Measurements from ENCODE around the gene SIRPD. TPM values are rescaled to one million over a fixed set of nuclear protein-coding genes. Genes with fewer than 3 reads are reported as not detected.
"Not testable (repeated sequence)": the region's sequence is repeated elsewhere in the genome, so short reads cannot be mapped to it uniquely, and the experiment has no call there.

Gene SIRPD
- total RNA-seq, 2 donors from 2014 or later = not detected

GRCh38 chr20:1503564-1504227 is 53.8 kb downstream of the SIRPD start:
- peak; percentile 91 for TF ChIP-seq CTCF (IDR thresholded peaks at IDR 0.05)
- Histone ChIP-seq H3K36me3 (no peaks in the 10 kb centered on the region), H3K4me1 (no peaks in the 10 kb centered on the region), H3K27ac (no peak overlapping the region), H3K4me3 (no peak overlapping the region), H3K9ac (ENCODE audit: low read depth in 2 of 2, low read length in 2 of 2) (no peak overlapping the region), H3K9me3 (no peaks in the 10 kb centered on the region), H3K27me3 (no peaks in the 10 kb centered on the region)
- DNase-seq = peak; percentile 81
- intact Hi-C loops (cut with DNase I) = no loop called here

- Histone ChIP-seq H3K36me3 (no peaks in the 10 kb centered on the region), H3K27me3 (no peaks in the 10 kb centered on the region), H3K4me1 (no peaks in the 10 kb centered on the region), H3K9me3 (no peaks in the 10 kb centered on the region), H3K9ac (ENCODE audit: low read depth in 2 of 2, low read length in 2 of 2) (no peak overlapping the region), H3K4me3 (no peak overlapping the region), H3K27ac (no peak overlapping the region)
- intact Hi-C loops (cut with DNase I) = no loop called here
- TF ChIP-seq CTCF (IDR thresholded peaks at IDR 0.05) = no peak
- no peak for DNase-seq
These were observed 57.0 kb downstream of the SIRPD start for GRCh38 chr20:1500496-1500895.

- Histone ChIP-seq H3K4me3 (no peak overlapping the region), H3K27ac (no peak overlapping the region), H3K4me1 (no peaks in the 10 kb centered on the region), H3K9me3 (no peaks in the 10 kb centered on the region), H3K36me3 (no peaks in the 10 kb centered on the region), H3K27me3 (no peaks in the 10 kb centered on the region), H3K9ac (ENCODE audit: low read depth in 2 of 2, low read length in 2 of 2) (no peak overlapping the region)
- TF ChIP-seq CTCF (IDR thresholded peaks at IDR 0.05) = no peak
- intact Hi-C loops (cut with DNase I) = no loop called here
- no peak for DNase-seq
These were observed 57.7 kb downstream of the SIRPD start for GRCh38 chr20:1499528-1500420.

- H3K27ac ChIP-seq; H3K9ac ChIP-seq (ENCODE audit: low read depth in 2 of 2, low read length in 2 of 2); DNase-seq; H3K9me3 ChIP-seq; H3K36me3 ChIP-seq; H3K27me3 ChIP-seq; H3K4me3 ChIP-seq; H3K4me1 ChIP-seq; intact Hi-C loops (cut with DNase I): not testable (repeated sequence)
These were observed 60.1 kb downstream of the SIRPD start for GRCh38 chr20:1497371-1497770.

DNA sequence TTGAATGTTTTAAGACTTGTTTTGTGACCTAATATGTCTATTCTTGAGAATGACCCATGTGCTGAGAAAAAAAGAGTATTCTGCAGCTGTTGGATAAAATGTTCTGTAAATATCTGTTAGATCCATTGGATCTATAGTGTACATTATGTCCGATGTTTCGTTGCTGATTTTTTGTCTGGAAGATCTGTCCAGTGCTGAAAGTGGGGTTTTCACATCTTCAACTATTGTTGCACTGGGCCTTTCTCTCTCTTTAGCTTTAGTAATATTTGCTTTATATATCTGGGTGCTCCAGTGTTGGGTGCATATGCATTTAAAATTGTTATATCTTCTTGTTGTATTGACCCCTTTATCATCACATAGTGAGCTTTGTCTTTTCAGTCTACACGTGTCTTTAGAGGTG is 60.6 kb downstream of the SIRPD start:
- no peak for TF ChIP-seq CTCF (IDR thresholded peaks at IDR 0.05)
- no peaks in the 10 kb centered on the region for H3K9me3 ChIP-seq
- H3K9ac ChIP-seq (ENCODE audit: low read depth in 2 of 2, low read length in 2 of 2) = no peak overlapping the region
- intact Hi-C loops (cut with DNase I) = no loop called here
- no peaks in the 10 kb centered on the region for H3K27me3 ChIP-seq
- H3K36me3 ChIP-seq = no peaks in the 10 kb centered on the region
- DNase-seq = no peak
- H3K4me3 ChIP-seq = no peak overlapping the region
- no peak overlapping the region for H3K27ac ChIP-seq
- H3K4me1 ChIP-seq = no peaks in the 10 kb centered on the region

- DNase-seq = no peak
- intact Hi-C loops (cut with DNase I) = no loop called here
- Histone ChIP-seq H3K9me3 (no peaks in the 10 kb centered on the region), H3K36me3 (no peaks in the 10 kb centered on the region), H3K4me1 (no peaks in the 10 kb centered on the region), H3K27ac (no peak overlapping the region), H3K27me3 (no peaks in the 10 kb centered on the region), H3K9ac (ENCODE audit: low read depth in 2 of 2, low read length in 2 of 2) (no peak overlapping the region), H3K4me3 (no peak overlapping the region)
- TF ChIP-seq CTCF (IDR thresholded peaks at IDR 0.05) = no peak
These were observed 63.1 kb downstream of the SIRPD start for GRCh38 chr20:1494436-1494835.

Measured in colonic mucosa (tissue), 4 donors.